ENCODE measurements around the gene UGT3A1.
"Not testable (repeated sequence)": the region's sequence is repeated elsewhere in the genome, so short reads cannot be mapped to it uniquely, and the experiment has no call there.

The UGT3A1 gene, protein sequence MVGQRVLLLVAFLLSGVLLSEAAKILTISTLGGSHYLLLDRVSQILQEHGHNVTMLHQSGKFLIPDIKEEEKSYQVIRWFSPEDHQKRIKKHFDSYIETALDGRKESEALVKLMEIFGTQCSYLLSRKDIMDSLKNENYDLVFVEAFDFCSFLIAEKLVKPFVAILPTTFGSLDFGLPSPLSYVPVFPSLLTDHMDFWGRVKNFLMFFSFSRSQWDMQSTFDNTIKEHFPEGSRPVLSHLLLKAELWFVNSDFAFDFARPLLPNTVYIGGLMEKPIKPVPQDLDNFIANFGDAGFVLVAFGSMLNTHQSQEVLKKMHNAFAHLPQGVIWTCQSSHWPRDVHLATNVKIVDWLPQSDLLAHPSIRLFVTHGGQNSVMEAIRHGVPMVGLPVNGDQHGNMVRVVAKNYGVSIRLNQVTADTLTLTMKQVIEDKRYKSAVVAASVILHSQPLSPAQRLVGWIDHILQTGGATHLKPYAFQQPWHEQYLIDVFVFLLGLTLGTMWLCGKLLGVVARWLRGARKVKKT

DNA sequence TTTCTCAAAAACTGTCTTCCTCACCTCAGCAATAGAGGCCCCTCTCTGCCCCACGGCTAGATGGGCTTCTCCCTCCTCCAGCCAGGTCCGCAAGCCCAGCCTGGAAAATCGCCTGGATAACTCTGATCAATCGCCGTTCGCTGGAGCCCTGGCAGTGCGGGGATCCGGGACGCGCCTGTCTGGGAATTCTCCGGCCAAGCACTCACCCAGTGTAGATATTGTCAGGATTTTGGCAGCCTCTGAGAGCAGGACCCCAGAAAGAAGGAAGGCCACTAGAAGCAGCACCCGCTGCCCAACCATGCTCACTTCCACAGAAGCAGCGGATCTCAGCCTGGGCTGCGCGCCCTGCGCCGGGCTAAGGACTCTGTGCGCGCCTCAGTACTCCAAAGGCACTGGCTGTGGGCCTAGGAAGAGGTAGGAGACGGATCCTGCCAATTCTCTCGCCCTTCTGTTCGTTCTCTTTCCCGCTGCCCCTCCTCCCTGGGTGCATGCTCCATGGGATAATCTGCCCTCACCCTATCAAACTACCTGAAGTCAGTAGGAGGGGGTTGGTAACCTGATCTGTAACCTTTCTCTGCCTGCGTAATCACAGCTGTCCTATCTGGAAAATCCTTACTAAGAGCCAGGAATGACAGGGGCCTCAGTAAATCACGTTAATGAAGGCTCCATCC lies at the start of gene UGT3A1:
Gene UGT3A1, minus strand, starts transcription at position 450 of the 671 bp plus-strand sequence. Its CDS starts 150 bp downstream, at position 300.
- no peak for DNase-seq (ENCODE audit: low read depth)

DNA sequence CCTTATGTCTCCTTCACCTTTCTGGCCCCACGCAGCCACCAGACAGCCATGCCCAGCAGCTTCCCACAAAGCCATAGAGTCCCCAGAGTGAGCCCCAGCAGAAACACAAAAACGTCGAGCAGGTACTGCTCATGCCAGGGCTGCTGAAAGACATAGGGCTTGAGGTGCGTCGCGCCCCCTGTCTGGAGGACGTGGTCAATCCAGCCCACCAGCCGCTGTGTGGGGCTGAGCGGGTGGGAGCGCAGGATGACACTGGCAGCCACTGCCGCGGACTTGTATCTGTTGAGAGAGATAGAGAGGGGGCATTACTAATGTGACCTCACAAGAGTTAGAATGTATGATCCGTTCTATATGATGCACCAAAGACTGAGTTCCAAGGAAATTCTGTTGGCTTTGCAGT lies 44.5 kb upstream of the UGT3A1 start:
- no peak for DNase-seq (ENCODE audit: low read depth)

GRCh38 chr5:36034536-36035134 lies 43.4 kb upstream of the UGT3A1 start:
- DNase-seq (ENCODE audit: low read depth) = not testable (repeated sequence)

DNA sequence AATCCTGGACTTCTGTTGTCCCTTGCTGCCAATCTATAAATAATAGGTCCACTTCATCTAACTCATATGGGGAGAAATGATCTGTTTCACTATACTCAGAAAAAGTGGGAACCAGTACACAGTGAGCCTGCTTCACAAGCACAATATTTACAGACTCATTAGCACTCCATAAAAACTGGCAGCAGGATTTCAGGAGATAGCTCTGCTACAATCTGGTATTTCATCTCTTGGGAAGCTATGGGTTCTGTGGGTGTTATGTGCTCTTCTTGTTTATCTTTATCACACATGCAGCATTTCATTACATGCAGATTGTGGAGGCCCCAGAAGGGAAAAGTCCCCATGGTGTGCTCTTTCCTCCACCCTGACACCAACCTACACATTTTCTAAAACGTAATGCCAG lies 42.3 kb upstream of the UGT3A1 start:
- DNase-seq (ENCODE audit: low read depth) = no peak

GRCh38 chr5:36033047-36033446 lies 41.9 kb upstream of the UGT3A1 start:
- no peak for DNase-seq (ENCODE audit: low read depth)

DNA sequence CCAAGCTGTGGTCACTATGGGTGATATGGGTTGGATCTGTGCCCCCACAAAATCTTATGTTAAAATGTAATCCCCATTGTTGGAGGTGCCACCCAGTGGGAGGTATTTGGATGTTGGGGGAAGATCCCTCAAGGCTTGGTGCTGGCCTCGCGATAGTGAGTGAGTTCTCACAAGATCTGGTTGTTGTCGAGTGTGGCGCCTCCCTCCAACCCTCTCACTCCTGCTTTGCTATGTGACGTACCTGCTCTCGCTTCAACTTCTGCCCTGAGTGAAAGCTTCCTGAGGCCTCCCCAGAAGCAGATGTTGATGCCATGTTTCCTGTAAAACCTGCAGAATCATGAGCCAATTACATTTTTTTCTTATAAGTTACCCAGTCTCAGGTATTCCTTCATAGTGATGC lies 40.0 kb upstream of the UGT3A1 start:
- no peak for DNase-seq (ENCODE audit: low read depth)

DNA sequence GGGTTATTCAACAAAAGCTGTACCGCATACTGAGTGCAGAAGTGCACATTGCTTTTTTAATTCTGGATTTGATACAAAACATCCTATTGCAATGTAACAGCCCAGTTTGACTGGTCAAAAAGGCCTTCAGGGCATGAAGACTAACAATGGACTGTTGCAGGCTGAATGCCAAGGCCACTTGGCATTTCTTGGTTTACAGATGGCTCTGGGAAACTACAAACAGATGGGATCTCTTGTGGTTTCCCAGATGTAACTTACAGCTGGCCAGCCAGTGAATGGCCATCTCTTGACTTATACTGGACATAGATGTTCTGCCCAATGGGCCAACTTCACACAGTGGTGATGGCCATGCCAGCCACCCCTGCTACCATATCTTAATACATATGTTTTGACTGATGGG lies 38.7 kb upstream of the UGT3A1 start:
- no peak for DNase-seq (ENCODE audit: low read depth)

DNA sequence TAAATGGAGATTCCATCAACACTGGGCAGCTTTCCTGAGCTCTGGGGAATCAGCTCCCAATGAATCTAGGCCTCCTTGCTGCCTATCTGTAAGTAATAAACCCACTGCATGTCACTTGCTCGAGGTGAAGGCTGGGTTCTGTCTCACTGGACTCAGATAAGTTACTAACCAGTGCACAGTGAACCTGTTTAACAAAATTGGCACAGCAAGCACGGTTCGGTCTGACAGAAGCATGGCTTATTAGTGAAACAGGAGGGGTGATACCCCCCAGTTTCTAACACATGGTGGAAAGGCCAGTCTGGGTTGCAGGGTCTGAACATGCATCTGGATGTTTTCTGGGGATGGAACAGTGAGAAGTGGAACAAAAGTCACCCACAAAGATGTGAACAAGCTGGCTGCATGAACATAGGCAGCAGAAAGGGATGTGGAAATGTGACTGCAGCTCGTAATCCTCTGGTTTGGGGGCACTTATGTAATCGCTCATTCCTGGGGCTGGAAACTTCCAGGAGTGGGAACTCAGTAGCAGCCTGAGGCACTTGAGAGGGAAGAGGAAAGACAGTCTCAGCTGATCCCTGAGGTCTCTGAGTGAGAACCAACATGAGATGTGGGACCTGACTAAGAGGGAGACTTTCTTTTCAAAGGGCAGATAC lies 37.8 kb upstream of the UGT3A1 start:
- no peak for DNase-seq (ENCODE audit: low read depth)

DNA sequence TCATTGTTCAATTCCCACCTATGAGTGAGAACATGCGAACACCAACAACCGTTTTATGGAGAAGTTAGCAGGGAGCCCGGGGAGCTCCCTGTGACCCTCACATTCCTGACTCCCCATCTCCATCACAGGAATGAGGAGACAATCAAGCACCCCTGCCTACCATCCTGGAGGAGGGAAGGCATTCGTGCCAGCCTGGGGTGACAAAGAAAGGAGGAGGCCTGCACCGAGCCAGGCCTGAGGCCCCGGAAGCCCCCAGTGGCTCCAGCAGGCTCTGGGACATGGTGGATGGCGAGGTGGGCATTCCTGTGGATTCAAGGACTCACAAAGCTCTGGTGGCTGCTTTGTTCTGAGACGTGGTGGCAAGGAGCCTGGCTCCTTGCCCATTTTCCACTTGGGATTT lies 36.5 kb upstream of the UGT3A1 start:
- no peak for DNase-seq (ENCODE audit: low read depth)

GRCh38 chr5:36026706-36027465 lies 35.7 kb upstream of the UGT3A1 start:
- no peak for DNase-seq (ENCODE audit: low read depth)

- not testable (repeated sequence) for DNase-seq (ENCODE audit: low read depth)
These were observed 31.1 kb upstream of the UGT3A1 start for GRCh38 chr5:36022246-36022645.

DNA sequence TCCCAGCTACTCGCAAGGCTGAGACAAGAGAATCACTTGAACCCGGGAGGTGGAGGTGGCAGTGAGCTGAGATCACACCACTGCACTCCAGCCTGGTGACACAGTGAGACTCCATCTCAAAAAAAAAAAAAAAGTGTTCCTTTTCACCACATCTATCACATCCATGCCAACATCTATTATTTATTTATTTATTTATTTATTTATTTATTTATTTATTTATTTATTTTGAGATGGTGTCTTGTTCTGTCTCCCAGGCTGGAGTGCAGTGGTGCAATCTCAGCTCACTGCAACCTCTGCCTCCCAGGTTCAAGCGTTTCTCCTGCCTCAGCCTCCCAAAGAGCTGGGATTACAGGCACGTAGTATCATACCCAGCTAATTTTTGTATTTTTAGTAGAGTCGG lies 28.4 kb upstream of the UGT3A1 start:
- not testable (repeated sequence) for DNase-seq (ENCODE audit: low read depth)

DNA sequence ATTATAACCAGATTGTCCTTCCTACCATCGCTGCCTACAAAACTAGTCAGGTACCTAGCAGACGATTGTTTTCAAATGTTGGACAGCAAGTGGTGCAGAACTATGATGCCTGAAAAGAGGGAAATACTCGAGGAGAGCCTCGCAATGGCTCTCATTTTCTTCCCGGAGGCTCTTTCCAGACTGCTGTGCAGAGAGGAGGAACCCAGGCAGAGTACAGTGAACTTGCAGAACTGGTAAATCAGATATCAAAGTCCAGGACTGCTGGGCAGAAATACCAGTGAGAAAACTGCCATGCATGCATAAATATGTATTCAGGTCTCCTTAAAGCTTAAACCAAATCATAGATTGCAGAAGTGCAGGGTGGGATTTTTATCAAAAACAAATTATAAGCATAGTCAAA lies 26.4 kb upstream of the UGT3A1 start:
- DNase-seq (ENCODE audit: low read depth) = no peak

- no peak for DNase-seq (ENCODE audit: low read depth)
These were observed 25.8 kb upstream of the UGT3A1 start for GRCh38 chr5:36017004-36017403.

GRCh38 chr5:36013182-36013581 lies 22.0 kb upstream of the UGT3A1 start:
- DNase-seq (ENCODE audit: low read depth) = no peak

GRCh38 chr5:36009698-36010097 lies 18.5 kb upstream of the UGT3A1 start:
- DNase-seq (ENCODE audit: low read depth) = no peak

DNA sequence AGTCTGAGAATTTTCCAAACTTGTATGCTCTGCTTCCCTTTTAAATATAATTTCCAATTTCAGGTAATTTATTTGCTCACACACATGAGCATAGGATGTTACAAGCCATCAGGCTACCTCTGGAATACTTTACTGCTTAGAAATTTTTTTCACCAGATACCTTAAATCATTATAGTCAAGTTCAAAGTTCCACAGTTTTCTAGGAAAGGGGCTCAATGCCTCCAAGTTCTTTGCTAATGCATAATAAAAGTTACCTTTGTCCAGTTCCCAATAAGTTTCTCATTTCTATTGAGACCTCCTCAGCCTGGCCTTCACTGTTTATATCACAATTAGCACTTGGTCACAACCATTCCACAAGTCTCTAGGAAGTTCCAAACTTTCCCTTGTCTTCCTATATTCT lies 16.2 kb upstream of the UGT3A1 start:
- DNase-seq (ENCODE audit: low read depth) = no peak

DNA sequence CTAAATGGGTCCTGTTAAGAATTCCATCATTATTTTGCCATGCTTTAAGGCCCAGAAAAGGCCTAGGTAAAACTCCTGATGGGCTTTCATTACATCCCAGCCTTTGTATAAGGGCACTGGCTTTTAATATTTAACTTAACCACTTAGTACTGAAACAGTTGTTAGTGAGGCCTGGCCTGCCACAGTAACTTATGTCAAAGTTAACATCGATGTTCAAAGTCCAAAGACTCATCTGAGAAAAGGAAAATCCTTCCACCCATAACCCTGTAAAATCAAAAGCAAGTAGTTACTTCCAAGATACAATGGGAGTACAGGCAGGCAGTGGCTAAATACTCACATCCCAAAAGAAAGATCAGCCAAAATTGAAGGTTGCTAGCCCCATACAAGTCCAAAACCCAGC lies 15.0 kb upstream of the UGT3A1 start:
- no peak for DNase-seq (ENCODE audit: low read depth)

GRCh38 chr5:36001032-36001431 lies 9.8 kb upstream of the UGT3A1 start:
- no peak for DNase-seq (ENCODE audit: low read depth)

GRCh38 chr5:35999547-35999946 lies 8.4 kb upstream of the UGT3A1 start:
- no peak for DNase-seq (ENCODE audit: low read depth)

- no peak for DNase-seq (ENCODE audit: low read depth)
These were observed 4.9 kb upstream of the UGT3A1 start for GRCh38 chr5:35996076-35996475.

- no peak for DNase-seq (ENCODE audit: low read depth)
These were observed 670 bp downstream of the UGT3A1 start for GRCh38 chr5:35990520-35990919.

Measured in activated T-helper 1 cell treated with Interleukin-2 at 50 U/mL for 16 hours (primary cell).